HepG2 (cell line): ENCODE measurements around the gene EED. TPM values are rescaled to one million over a fixed set of nuclear protein-coding genes. Genes with fewer than 3 reads are reported as not detected.
A peak's percentile ranks its signal among the peaks of the same experiment; 100 is the strongest.

Experiments
- ERF ChIP-seq: IDR thresholded peaks from 2 replicates; pipeline ENCODE4 v1.6.1; 2018; ENCODE audit warnings: missing biosample characterization, missing genetic modification reagents
- FOXM1 ChIP-seq: sonication (generic); formaldehyde crosslinking; IDR thresholded peaks from 2 replicates; pipeline ENCODE4 v1.5.0; 2020; ENCODE audit warnings: missing genetic modification reagents
- HMG20B ChIP-seq: conservative IDR thresholded peaks from 2 replicates; pipeline ENCODE4 v1.6.1; 2016; ENCODE audit warnings: missing genetic modification reagents, missing compliant biosample characterization
- HNF4A ChIP-seq: sonication (generic); formaldehyde crosslinking; IDR thresholded peaks from 2 replicates; pipeline ENCODE4 v1.4.0; 2020; ENCODE audit warnings: missing genetic modification reagents
- MIER3 ChIP-seq: IDR thresholded peaks from 2 replicates; pipeline ENCODE4 v1.6.1; 2016; ENCODE audit warnings: missing compliant biosample characterization, borderline replicate concordance
- NCOA5 ChIP-seq: sonication (generic); formaldehyde crosslinking; IDR thresholded peaks from 2 replicates; pipeline ENCODE4 v1.4.0; 2020; ENCODE audit warnings: missing genetic modification reagents
- NONO ChIP-seq, 2 experiments: fragments of 450-650 bp in 1 of 2; sonication (generic) in 1 of 2; formaldehyde crosslinking in 1 of 2; IDR thresholded peaks in 1 of 2; conservative IDR thresholded peaks in 1 of 2; 2 replicates each; pipeline versions ENCODE4 v1.6.1 to v1.8.0; 2017 to 2022; ENCODE audit warnings: mild to moderate bottlenecking in 1 of 2, missing genetic modification reagents in 1 of 2, moderate library complexity in 1 of 2
- PHF5A ChIP-seq: IDR thresholded peaks from one replicate; pipeline ENCODE4 v1.6.1; 2018; ENCODE audit warnings: low read depth, missing genetic modification reagents; ENCODE audit not compliant: unreplicated experiment
- POLR2A ChIP-seq, 2 experiments: IDR thresholded peaks; 2 replicates each; pipeline ENCODE4 v1.6.1; 2011; ENCODE audit warnings: low read depth in 2 of 2, low read length in 2 of 2, mild to moderate bottlenecking in 1 of 2, moderate library complexity in 1 of 2; ENCODE audit not compliant: insufficient read depth in 1 of 2
- RBAK ChIP-seq: sonication (generic); formaldehyde crosslinking; IDR thresholded peaks from 2 replicates; pipeline ENCODE4 v1.5.1; 2020; ENCODE audit warnings: mild to moderate bottlenecking, missing genetic modification reagents
- TMF1 ChIP-seq: sonication (generic); formaldehyde crosslinking; IDR thresholded peaks from 2 replicates; pipeline ENCODE4 v1.8.1; 2022; ENCODE audit warnings: low read depth, missing genetic modification reagents
- ZMAT3 ChIP-seq: sonication (generic); formaldehyde crosslinking; conservative IDR thresholded peaks from 2 replicates; pipeline ENCODE4 v1.7.0; 2021; ENCODE audit warnings: missing genetic modification reagents
- ZNF136 ChIP-seq: sonication (generic); formaldehyde crosslinking; IDR thresholded peaks from 2 replicates; pipeline ENCODE4 v1.8.1; 2022; ENCODE audit warnings: low read depth, mild to moderate bottlenecking, moderate library complexity, missing genetic modification reagents
- ZNF232 ChIP-seq: sonication (generic); formaldehyde crosslinking; IDR thresholded peaks from 2 replicates; pipeline ENCODE4 v1.4.0; 2020; ENCODE audit warnings: missing genetic modification reagents, borderline replicate concordance
- ZNF33A ChIP-seq: sonication (generic); formaldehyde crosslinking; IDR thresholded peaks from 2 replicates; pipeline ENCODE4 v1.5.1; 2020; ENCODE audit warnings: missing genetic modification reagents, mild to moderate bottlenecking, moderate library complexity, borderline replicate concordance
- polyA plus RNA-seq, 8 experiments: library from polyadenylated mRNA; depleted of rRNA in 3 of 8; stranded (reverse) in 7 of 8; unstranded in 1 of 8; fragments of >200 nt; fragmentation: Illumina TruSeq in 4 of 8; extraction: Trizol in 4 of 8; gene quantifications; 2 replicates each; pipeline versions ENCODE4 v1.2.1 to v1.2.3, GENCODE V29; 2011 to 2016; ENCODE audit warnings: low read depth in 4 of 8, missing spikeins in 1 of 8, mixed read lengths in 1 of 8; ENCODE audit not compliant: insufficient read depth in 1 of 8
- total RNA-seq, 5 experiments: library from RNA; depleted of rRNA; stranded (reverse); fragments of >200 nt; fragmentation: Illumina TruSeq; extraction: Trizol; gene quantifications; 2 replicates each; pipeline ENCODE4 v1.2.3, GENCODE V29; 2016; ENCODE audit warnings: low read depth in 1 of 5
- TF ChIP-seq, protein P1 (sequence below): fragments of 450-650 bp; IDR thresholded peaks from 2 replicates; pipeline ENCODE4 v1.6.1; 2017
- TF ChIP-seq, protein P2 (sequence below): sonication (generic); formaldehyde crosslinking; IDR thresholded peaks from 2 replicates; pipeline ENCODE4 v1.4.0; 2020; ENCODE audit warnings: missing genetic modification reagents, borderline replicate concordance
- TF ChIP-seq, protein P3 (sequence below): sonication (generic); formaldehyde crosslinking; IDR thresholded peaks from 2 replicates; pipeline ENCODE4 v1.5.0; 2020; ENCODE audit warnings: mild to moderate bottlenecking, missing genetic modification reagents, borderline replicate concordance

EED gene
- total and polyA plus RNA-seq, 2 of the 13 experiments (the other 11 are each of a cell fraction or from before 2014, with no cell fraction given), result 11.0 to 28.4 TPM

DNA sequence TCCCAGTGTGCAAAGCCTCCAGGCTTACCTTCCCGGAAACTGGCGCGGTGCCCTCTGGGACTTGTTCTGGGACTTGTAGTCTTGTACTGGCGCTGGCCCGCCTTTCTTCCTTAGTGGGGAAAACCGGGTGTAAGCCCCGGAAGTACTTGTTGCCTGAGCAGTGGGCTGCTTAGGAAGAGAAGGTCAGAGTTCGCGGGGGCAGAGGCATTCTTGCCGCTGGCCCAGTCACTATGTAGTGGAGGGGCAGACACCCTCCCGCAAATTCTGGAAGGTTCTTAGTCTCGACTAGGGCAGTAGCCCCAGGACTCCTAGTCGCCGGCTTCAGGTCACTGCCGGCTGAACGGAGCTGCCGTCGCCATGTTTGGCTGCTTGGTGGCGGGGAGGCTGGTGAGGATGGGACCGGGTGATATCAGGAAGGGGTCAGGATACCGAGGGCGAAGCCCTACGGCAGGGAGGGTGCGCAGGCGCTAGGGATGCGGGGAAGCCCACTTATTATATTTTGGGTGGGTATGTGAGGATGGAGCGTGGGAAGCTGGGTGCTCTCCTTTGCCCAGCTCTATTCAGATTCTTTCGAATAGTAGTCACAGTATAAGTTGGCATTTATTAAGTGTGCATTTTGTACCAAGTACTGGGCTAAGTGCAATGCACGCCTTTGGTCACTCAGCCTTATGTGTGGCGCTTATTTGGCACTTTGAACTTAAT, 57.7 kb downstream of the EED start, which contains the start of gene HIKESHI (continued):
- TF ChIP-seq, protein P1, sequence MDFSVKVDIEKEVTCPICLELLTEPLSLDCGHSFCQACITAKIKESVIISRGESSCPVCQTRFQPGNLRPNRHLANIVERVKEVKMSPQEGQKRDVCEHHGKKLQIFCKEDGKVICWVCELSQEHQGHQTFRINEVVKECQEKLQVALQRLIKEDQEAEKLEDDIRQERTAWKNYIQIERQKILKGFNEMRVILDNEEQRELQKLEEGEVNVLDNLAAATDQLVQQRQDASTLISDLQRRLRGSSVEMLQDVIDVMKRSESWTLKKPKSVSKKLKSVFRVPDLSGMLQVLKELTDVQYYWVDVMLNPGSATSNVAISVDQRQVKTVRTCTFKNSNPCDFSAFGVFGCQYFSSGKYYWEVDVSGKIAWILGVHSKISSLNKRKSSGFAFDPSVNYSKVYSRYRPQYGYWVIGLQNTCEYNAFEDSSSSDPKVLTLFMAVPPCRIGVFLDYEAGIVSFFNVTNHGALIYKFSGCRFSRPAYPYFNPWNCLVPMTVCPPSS, result no peak
- TF ChIP-seq NCOA5 (CRISPR knock-in tag) (no peak), ERF (CRISPR knock-in tag) (peak; percentile 58), POLR2A (IDR thresholded peaks at IDR 0.05; ENCODE audit: insufficient read depth in 1 of 2, low read depth in 2 of 2, low read length in 2 of 2) (peak; percentile 84 to 92), HNF4A (CRISPR knock-in tag) (peak; percentile 44; the same call in 1 of the 2 replicates), PHF5A (CRISPR knock-in tag) (no peak), HMG20B (CRISPR knock-in tag) (0 out of 2 replicates have a peak, but pooled peaks have one; percentile 26), ZNF136 (CRISPR knock-in tag) (peak; percentile 91; the same call in 1 of the 2 replicates), MIER3 (CRISPR knock-in tag) (peak; percentile 81; the same call in 1 of the 2 replicates), ZNF232 (CRISPR knock-in tag) (peak; percentile 82; the same call in 1 of the 2 replicates), TMF1 (CRISPR knock-in tag) (no peak), RBAK (CRISPR knock-in tag) (no peak), ZMAT3 (CRISPR knock-in tag) (peak; percentile 59; the same call in 1 of the 2 replicates), FOXM1 (CRISPR knock-in tag) (no peak), ZNF33A (CRISPR knock-in tag) (no peak), NONO (IDR thresholded peaks at IDR 0.05) (no peak), NONO (CRISPR knock-in tag; conservative IDR thresholded peaks at IDR 0.05) (peak; percentile 68)
- TF ChIP-seq, protein P2, sequence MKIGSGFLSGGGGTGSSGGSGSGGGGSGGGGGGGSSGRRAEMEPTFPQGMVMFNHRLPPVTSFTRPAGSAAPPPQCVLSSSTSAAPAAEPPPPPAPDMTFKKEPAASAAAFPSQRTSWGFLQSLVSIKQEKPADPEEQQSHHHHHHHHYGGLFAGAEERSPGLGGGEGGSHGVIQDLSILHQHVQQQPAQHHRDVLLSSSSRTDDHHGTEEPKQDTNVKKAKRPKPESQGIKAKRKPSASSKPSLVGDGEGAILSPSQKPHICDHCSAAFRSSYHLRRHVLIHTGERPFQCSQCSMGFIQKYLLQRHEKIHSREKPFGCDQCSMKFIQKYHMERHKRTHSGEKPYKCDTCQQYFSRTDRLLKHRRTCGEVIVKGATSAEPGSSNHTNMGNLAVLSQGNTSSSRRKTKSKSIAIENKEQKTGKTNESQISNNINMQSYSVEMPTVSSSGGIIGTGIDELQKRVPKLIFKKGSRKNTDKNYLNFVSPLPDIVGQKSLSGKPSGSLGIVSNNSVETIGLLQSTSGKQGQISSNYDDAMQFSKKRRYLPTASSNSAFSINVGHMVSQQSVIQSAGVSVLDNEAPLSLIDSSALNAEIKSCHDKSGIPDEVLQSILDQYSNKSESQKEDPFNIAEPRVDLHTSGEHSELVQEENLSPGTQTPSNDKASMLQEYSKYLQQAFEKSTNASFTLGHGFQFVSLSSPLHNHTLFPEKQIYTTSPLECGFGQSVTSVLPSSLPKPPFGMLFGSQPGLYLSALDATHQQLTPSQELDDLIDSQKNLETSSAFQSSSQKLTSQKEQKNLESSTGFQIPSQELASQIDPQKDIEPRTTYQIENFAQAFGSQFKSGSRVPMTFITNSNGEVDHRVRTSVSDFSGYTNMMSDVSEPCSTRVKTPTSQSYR (CRISPR knock-in tag), result no peak; the same call in 1 of the 2 replicates
- TF ChIP-seq, protein P3, sequence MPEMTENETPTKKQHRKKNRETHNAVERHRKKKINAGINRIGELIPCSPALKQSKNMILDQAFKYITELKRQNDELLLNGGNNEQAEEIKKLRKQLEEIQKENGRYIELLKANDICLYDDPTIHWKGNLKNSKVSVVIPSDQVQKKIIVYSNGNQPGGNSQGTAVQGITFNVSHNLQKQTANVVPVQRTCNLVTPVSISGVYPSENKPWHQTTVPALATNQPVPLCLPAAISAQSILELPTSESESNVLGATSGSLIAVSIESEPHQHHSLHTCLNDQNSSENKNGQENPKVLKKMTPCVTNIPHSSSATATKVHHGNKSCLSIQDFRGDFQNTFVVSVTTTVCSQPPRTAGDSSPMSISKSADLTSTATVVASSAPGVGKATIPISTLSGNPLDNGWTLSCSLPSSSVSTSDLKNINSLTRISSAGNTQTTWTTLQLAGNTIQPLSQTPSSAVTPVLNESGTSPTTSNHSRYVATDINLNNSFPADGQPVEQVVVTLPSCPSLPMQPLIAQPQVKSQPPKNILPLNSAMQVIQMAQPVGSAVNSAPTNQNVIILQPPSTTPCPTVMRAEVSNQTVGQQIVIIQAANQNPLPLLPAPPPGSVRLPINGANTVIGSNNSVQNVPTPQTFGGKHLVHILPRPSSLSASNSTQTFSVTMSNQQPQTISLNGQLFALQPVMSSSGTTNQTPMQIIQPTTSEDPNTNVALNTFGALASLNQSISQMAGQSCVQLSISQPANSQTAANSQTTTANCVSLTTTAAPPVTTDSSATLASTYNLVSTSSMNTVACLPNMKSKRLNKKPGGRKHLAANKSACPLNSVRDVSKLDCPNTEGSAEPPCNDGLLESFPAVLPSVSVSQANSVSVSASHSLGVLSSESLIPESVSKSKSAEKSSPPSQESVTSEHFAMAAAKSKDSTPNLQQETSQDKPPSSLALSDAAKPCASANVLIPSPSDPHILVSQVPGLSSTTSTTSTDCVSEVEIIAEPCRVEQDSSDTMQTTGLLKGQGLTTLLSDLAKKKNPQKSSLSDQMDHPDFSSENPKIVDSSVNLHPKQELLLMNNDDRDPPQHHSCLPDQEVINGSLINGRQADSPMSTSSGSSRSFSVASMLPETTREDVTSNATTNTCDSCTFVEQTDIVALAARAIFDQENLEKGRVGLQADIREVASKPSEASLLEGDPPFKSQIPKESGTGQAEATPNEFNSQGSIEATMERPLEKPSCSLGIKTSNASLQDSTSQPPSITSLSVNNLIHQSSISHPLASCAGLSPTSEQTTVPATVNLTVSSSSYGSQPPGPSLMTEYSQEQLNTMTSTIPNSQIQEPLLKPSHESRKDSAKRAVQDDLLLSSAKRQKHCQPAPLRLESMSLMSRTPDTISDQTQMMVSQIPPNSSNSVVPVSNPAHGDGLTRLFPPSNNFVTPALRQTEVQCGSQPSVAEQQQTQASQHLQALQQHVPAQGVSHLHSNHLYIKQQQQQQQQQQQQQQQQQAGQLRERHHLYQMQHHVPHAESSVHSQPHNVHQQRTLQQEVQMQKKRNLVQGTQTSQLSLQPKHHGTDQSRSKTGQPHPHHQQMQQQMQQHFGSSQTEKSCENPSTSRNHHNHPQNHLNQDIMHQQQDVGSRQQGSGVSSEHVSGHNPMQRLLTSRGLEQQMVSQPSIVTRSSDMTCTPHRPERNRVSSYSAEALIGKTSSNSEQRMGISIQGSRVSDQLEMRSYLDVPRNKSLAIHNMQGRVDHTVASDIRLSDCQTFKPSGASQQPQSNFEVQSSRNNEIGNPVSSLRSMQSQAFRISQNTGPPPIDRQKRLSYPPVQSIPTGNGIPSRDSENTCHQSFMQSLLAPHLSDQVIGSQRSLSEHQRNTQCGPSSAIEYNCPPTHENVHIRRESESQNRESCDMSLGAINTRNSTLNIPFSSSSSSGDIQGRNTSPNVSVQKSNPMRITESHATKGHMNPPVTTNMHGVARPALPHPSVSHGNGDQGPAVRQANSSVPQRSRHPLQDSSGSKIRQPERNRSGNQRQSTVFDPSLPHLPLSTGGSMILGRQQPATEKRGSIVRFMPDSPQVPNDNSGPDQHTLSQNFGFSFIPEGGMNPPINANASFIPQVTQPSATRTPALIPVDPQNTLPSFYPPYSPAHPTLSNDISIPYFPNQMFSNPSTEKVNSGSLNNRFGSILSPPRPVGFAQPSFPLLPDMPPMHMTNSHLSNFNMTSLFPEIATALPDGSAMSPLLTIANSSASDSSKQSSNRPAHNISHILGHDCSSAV, result no peak
